Effector memory CD4-positive, alpha-beta T cell (primary cell): ENCODE measurements around the gene KCNQ1OT1.

ENCODE experiments used
- DNase-seq, 3 donors: peaks; one replicate each; pipeline ENCODE4 v3.0.0-alpha.2; 2020
- H3K27ac ChIP-seq: 2 replicates; pipeline ENCODE4 v1.7.0; 2013; ENCODE audit warnings: mild to moderate bottlenecking, low read length, moderate library complexity; ENCODE audit not compliant: insufficient read depth, poor library complexity, severe bottlenecking
- H3K27me3 ChIP-seq: replicated peaks from 2 replicates; pipeline ENCODE4 v1.7.0; 2013; ENCODE audit warnings: mild to moderate bottlenecking, low read length; ENCODE audit not compliant: insufficient read depth, control insufficient read depth, poor library complexity, severe bottlenecking
- H3K36me3 ChIP-seq: 2 replicates; pipeline ENCODE4 v1.7.0; 2013; ENCODE audit warnings: mild to moderate bottlenecking, low read length, moderate library complexity; ENCODE audit not compliant: control insufficient read depth, insufficient read depth
- H3K4me1 ChIP-seq: 2 replicates; pipeline ENCODE4 v1.7.0; 2013; ENCODE audit warnings: low read length, mild to moderate bottlenecking; ENCODE audit not compliant: control insufficient read depth, insufficient read depth, poor library complexity, severe bottlenecking
- H3K4me3 ChIP-seq: 2 replicates; pipeline ENCODE4 v1.7.0; 2013; ENCODE audit warnings: low read length, low read depth, mild to moderate bottlenecking; ENCODE audit not compliant: insufficient read depth, poor library complexity, severe bottlenecking
- H3K9me3 ChIP-seq: 2 replicates; pipeline ENCODE4 v1.7.0; 2013; ENCODE audit warnings: mild to moderate bottlenecking, low read length, moderate library complexity; ENCODE audit not compliant: control insufficient read depth

KCNQ1OT1 gene

GRCh38 chr11:2736577-2737225, 36.9 kb upstream of the KCNQ1OT1 start:
- no peak overlapping the region for H3K4me3 ChIP-seq
- H3K27me3 ChIP-seq: no peaks in the 10 kb centered on the region
- H3K9me3 ChIP-seq: no peaks in the 10 kb centered on the region
- no peaks in the 10 kb centered on the region for H3K36me3 ChIP-seq
- no peaks in the 10 kb centered on the region for H3K4me1 ChIP-seq
- H3K27ac ChIP-seq: no peak overlapping the region
- no peak for DNase-seq

GRCh38 chr11:2735053-2735589, 35.3 kb upstream of the KCNQ1OT1 start:
- DNase-seq: no peak
- no peak overlapping the region for H3K27ac ChIP-seq
- no peak overlapping the region for H3K4me3 ChIP-seq
- no peaks in the 10 kb centered on the region for H3K36me3 ChIP-seq
- H3K4me1 ChIP-seq: no peaks in the 10 kb centered on the region
- H3K9me3 ChIP-seq: no peaks in the 10 kb centered on the region
- H3K27me3 ChIP-seq: no peaks in the 10 kb centered on the region

GRCh38 chr11:2734181-2735052, 34.6 kb upstream of the KCNQ1OT1 start:
- Histone ChIP-seq H3K4me3 (no peak overlapping the region), H3K27ac (no peak overlapping the region), H3K36me3 (no peaks in the 10 kb centered on the region), H3K9me3 (no peaks in the 10 kb centered on the region), H3K4me1 (no peaks in the 10 kb centered on the region), H3K27me3 (no peaks in the 10 kb centered on the region)
- DNase-seq: no peak

GRCh38 chr11:2732940-2733628, 33.3 kb upstream of the KCNQ1OT1 start:
- Histone ChIP-seq H3K4me3 (no peak overlapping the region), H3K36me3 (no peaks in the 10 kb centered on the region), H3K4me1 (no peaks in the 10 kb centered on the region), H3K9me3 (no peaks in the 10 kb centered on the region), H3K27ac (no peak overlapping the region), H3K27me3 (no peaks in the 10 kb centered on the region)
- DNase-seq: no peak

- no peaks in the 10 kb centered on the region for H3K4me1 ChIP-seq
- H3K36me3 ChIP-seq: no peaks in the 10 kb centered on the region
- H3K9me3 ChIP-seq: no peaks in the 10 kb centered on the region
- no peaks in the 10 kb centered on the region for H3K27me3 ChIP-seq
- H3K27ac ChIP-seq: no peak overlapping the region
- H3K4me3 ChIP-seq: no peak overlapping the region
- no peak for DNase-seq
These were observed 32.6 kb upstream of the KCNQ1OT1 start for GRCh38 chr11:2732261-2732939.

- Histone ChIP-seq H3K9me3 (no peaks in the 10 kb centered on the region), H3K4me1 (no peaks in the 10 kb centered on the region), H3K36me3 (no peaks in the 10 kb centered on the region), H3K27ac (no peak overlapping the region), H3K4me3 (no peak overlapping the region), H3K27me3 (no peaks in the 10 kb centered on the region)
- no peak for DNase-seq
These were observed 31.6 kb upstream of the KCNQ1OT1 start for GRCh38 chr11:2731130-2732125.

- Histone ChIP-seq H3K27ac (no peak overlapping the region), H3K27me3 (no peaks in the 10 kb centered on the region), H3K4me3 (no peak overlapping the region), H3K9me3 (no peaks in the 10 kb centered on the region), H3K4me1 (no peaks in the 10 kb centered on the region), H3K36me3 (no peaks in the 10 kb centered on the region)
- DNase-seq: no peak
These were observed 30.7 kb upstream of the KCNQ1OT1 start for GRCh38 chr11:2730272-2731129.

- no peaks in the 10 kb centered on the region for H3K36me3 ChIP-seq
- H3K4me1 ChIP-seq: no peaks in the 10 kb centered on the region
- H3K9me3 ChIP-seq: no peaks in the 10 kb centered on the region
- H3K4me3 ChIP-seq: no peak overlapping the region
- no peak for DNase-seq
- H3K27me3 ChIP-seq: no peaks in the 10 kb centered on the region
- no peak overlapping the region for H3K27ac ChIP-seq
These were observed 30.0 kb upstream of the KCNQ1OT1 start for GRCh38 chr11:2729841-2730240.
